Stimulated activated CD8-positive, alpha-beta memory T cell treated with anti-CD3 and anti-CD28 coated beads, Interleukin-4, amount 100 ng/mL, for 4 hours (primary cell): ENCODE measurements around the gene DMC1.
"Not testable (repeated sequence)": the region's sequence is repeated elsewhere in the genome, so short reads cannot be mapped to it uniquely, and the experiment has no call there.

Source experiments
- DNase-seq, 2 donors: peaks; one replicate each; pipeline ENCODE4 v3.0.0-alpha.2; 2020; ENCODE audit warnings: low read depth in 2 of 2, low spot score in 1 of 2

The DMC1 gene, protein sequence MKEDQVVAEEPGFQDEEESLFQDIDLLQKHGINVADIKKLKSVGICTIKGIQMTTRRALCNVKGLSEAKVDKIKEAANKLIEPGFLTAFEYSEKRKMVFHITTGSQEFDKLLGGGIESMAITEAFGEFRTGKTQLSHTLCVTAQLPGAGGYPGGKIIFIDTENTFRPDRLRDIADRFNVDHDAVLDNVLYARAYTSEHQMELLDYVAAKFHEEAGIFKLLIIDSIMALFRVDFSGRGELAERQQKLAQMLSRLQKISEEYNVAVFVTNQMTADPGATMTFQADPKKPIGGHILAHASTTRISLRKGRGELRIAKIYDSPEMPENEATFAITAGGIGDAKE

DNA sequence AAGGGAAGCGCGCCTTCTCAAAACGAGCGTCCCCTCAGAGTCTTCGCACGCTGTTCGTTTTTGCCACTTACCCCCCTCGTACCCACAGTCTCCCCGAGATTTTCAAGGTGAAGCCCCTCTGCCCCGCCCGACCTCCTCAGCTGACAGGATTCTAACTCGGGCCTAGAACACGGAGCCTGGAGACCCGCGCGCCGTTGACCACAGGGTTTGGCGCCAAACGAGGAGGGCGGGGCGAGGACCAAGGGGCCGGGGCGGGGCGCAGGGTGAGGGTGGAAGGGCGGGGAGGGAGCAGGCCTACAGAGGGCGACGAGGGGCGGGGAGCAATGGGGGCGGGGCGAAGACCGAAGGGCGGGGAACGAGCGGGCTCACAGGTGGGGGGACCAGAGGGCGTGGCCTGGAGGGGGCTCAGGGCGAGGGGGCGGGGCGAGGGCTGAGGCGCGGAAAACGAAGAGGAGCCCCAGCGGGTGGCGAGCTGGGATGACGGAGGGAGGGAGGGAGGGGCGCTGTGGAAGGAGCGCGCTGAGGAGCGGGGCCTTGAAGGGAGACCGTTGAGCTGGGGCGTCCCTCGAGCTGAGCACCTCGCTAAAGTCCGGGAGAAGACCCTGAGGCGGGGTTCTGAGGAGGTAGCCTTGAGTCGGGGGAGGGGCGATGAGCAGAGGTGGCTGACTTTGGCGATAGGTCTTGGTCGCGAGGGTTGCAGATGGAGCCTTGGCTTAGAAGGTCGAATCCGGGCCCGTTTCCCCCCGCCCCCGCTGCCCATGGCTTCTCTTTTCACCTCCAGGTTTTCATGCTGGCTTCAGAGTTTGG, at the start of gene DMC1:
Gene DMC1 (minus strand): TSS at position 212 of the 807 bp plus-strand sequence. CDS start 1,927 bp downstream, outside the sequence.
- DNase-seq = peak; percentile 94

DNA sequence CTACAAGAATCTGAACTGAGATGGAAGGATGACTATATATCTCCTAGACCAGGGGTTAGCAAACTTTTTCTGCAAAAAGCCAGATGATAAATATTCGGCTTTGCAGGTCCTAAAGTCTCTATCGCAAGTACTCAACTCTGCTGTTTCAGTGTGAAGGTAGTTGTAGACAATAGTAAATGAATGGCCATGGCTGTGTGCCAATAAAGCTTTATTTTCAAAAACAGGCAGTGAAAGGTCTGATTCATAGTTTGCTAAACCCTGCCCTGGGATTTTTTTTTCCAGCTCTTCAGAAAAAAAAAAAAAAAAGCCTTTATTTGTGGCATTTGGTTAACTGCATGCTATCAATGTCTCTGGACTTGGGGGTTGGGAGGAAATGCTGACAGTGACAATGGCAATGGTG, 48.7 kb upstream of the DMC1 start:
- no peak for DNase-seq

GRCh38 chr22:38618258-38618657, 48.3 kb upstream of the DMC1 start:
- DNase-seq = no peak

- DNase-seq = not testable (repeated sequence)
Measured at GRCh38 chr22:38615064-38615405, 45.1 kb upstream of the DMC1 start.

GRCh38 chr22:38614332-38615063, 44.5 kb upstream of the DMC1 start:
- no peak for DNase-seq

- DNase-seq = no peak
Measured at GRCh38 chr22:38613588-38613987, 43.6 kb upstream of the DMC1 start.

- DNase-seq = no peak
Measured at GRCh38 chr22:38612217-38613006, 42.4 kb upstream of the DMC1 start.

- no peak for DNase-seq
Measured at GRCh38 chr22:38611559-38611958, 41.6 kb upstream of the DMC1 start.

GRCh38 chr22:38610234-38610633, 40.3 kb upstream of the DMC1 start:
- no peak for DNase-seq

DNA sequence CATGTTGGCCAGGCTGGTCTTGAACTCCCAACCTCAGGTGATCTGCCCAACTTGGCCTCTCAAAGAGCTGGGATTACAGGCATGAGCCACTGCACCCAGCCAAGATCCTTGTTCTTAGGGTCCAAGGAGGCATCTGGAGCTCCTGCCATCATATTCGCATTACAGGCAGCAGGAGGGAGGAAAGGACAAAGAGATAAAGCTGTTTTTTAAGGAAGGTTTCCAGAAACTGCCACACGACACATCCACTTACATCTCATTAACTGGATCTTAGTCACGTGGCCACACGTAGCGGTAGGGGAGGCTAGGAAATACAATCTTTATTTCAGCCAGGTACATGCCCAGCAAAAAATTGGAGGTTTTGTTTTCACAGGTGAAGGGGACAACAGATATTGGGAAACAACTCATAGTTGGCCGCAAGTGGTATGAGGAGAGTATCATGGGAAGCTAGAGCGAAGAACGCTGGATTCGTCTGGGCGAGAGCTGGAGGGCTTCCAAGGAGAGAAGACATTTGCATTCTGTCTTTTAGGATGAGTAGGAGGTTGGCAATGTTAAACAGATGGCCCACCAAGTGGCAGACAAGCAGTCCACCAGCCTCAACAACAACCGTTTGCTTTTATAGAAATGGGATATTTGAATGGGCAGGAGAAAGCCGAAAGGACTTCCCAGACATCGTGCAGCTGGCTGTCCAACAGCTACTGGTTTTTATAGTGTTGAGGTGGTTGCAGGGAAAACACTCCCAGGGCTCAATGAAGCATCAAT, 39.2 kb upstream of the DMC1 start:
- DNase-seq = no peak

- no peak for DNase-seq
Measured at GRCh38 chr22:38607680-38608079, 37.7 kb upstream of the DMC1 start.

- DNase-seq = no peak
Measured at GRCh38 chr22:38602166-38602565, 32.2 kb upstream of the DMC1 start.

DNA sequence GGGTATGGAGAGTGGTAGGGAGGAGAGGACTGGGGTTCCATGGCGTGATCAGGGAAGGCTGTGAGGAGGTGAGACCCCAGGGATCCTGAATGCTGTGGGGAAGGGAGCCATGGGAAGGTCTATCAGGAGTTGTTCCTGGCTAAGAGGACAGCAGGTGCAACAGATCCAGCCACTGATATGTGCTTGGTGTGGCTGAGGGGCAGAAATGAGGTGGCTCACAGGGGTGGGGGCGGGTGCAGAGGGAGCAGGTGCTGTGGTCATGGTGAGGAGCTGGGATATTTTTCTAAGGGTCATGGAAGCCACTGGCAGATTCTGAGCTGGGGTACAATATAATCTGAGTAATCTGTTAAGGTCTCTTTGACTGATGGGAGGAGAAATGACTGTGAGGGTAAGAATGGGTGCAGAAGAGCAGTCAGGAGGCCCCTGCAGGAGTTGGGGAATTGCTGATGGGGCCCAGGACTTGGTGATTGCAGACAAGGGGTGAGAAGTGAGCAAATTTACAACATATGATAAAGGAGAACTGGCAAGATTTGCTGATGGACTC, 31.3 kb upstream of the DMC1 start:
- DNase-seq = no peak

DNA sequence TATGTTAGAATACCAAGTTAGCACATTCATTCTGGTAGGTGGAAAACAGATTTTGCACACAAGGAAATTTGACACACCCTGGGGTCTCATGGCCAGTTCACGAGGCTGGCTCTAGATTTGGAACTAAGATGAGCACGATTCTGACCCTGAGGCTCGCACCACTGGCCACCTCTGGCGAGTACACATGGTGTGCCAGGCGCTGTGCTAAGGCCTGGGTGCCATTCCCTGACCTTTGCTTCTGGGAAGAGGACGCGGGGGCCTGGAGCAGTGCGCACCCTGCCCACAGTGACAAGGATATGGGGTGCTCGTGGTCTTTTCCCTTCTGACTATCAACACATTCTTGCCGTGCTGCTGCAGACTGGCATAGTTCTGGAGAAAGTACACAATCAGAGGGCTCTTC, 29.5 kb upstream of the DMC1 start:
- DNase-seq = no peak

- not testable (repeated sequence) for DNase-seq
Measured at GRCh38 chr22:38582923-38583322, 12.9 kb upstream of the DMC1 start.

DNA sequence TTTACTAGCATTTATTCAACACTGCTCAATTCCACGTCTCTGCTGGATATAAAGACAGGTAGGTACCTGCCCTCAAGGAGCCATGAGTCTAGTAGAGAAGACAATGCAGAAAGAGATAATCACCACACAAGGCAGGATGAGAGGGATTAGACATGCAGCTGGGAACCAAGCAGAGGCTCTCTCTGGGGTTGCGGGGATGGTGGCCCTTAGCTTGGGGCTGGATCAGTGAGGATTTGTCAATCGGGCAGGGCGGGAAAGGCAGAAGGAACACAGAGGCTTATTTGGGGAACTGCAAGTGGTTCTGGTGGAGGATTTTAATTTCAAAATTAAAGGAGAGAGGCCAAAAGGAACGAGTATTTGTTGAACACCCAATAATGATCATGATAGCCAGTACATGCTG, 8.5 kb upstream of the DMC1 start:
- no peak for DNase-seq

GRCh38 chr22:38572065-38572464, 2.1 kb upstream of the DMC1 start:
- DNase-seq = no peak

DNA sequence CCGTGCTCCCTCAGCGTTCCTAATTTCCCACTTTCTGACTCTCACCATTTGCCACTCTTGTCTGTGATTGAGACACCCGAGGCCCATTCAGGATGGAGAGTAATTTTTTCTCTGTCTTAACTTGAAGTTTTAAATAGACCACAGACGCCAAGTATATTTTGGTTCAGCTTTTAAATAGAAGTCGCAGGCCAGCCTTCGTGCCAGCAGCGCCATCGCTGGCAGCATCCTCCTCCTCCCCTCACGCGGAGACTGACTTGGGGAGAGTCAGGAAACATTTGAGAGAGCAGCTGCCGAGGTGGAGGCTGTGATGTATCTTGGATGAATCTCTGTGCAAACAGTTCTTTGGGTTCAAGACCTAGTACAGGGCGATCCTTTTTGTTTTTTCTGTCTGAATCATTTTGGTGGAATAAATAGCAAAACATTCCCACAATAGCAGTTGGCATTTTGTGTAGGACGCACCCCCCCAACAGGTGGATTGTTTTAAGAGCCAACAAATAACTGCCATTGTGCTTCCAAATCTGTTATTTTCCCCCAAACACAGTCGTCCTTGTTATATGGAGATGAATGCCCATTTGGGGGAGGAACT, 889 bp upstream of the DMC1 start:
- DNase-seq = no peak

DNA sequence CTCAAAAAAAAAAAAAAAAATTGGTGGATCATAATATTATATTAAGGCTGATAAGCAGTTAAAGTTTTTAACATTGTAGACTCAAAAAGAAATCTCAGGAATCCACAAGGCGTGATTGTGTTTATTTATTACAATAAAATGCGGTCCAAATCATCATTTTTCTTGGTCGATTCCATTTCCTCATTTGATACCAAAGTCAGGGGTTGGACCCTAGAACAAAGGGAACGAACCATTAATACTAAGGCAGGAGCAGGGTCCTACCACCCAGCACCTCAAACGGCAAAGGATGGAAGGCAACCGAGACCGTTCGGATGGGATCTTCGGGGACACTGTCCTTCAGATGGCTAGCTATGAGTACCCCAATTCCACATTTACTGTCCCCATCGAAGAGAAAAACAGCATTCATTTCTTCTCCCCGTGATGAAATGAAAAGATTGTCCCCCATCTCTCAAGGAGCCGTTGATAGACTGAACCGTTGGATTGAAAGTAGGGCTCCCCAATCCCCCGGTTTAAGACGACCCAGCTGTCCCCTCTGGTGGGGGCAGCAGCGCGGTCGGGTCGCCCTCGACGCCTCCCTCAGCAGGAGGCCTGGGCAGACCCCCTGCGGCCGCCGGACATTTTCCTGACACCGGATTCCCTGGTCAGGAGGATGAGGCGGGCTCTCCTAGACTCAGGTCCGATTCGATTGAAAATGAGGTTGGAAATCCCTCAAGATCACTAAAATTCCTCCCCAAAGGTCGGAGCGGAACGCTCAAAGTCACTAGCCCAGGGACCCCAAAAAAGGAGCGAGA, 607 bp downstream of the DMC1 start:
- DNase-seq = no peak
